Fibroblast of lung (primary cell): ENCODE measurements around the gene PPRC1. TPM values are rescaled to one million over a fixed set of nuclear protein-coding genes. Genes with fewer than 3 reads are reported as not detected.

Source experiments
- DNase-seq, 2 donors: peaks; one replicate each; pipeline versions ENCODE4 v3.0.0 to v3.0.0-alpha.2; 2010; ENCODE audit warnings: low read depth in 2 of 2
- H2AFZ ChIP-seq: 2 replicates; pipeline ENCODE4 v1.5.1; 2012; ENCODE audit warnings: low read length, control low read depth, inconsistent platforms
- H3K27ac ChIP-seq: 2 replicates; pipeline ENCODE4 v1.5.1; 2011; ENCODE audit warnings: low read length, control low read depth; ENCODE audit not compliant: insufficient read depth
- H3K27me3 ChIP-seq: 2 replicates; pipeline ENCODE4 v1.5.1; 2011; ENCODE audit warnings: mild to moderate bottlenecking, low read length; ENCODE audit not compliant: control insufficient read depth, insufficient read depth
- H3K36me3 ChIP-seq: 2 replicates; pipeline ENCODE4 v1.5.1; 2011; ENCODE audit warnings: low read length; ENCODE audit not compliant: control insufficient read depth, insufficient read depth
- H3K4me1 ChIP-seq: 2 replicates; pipeline ENCODE4 v1.5.1; 2011; ENCODE audit warnings: low read length; ENCODE audit not compliant: control insufficient read depth, insufficient read depth; ENCODE audit errors: extremely low read depth
- H3K4me2 ChIP-seq: 2 replicates; pipeline ENCODE4 v1.5.1; 2011; ENCODE audit warnings: low read length, control low read depth; ENCODE audit not compliant: insufficient read depth; ENCODE audit errors: extremely low read depth
- H3K4me3 ChIP-seq, 4 experiments: fragments of 200-600 bp in 1 of 4; sonication (generic) in 1 of 4; replicated peaks in 1 of 4; 2 replicates each; pipeline ENCODE4 v1.5.1; 2011 to 2016; ENCODE audit warnings: low read length in 4 of 4, low read depth in 3 of 4, mild to moderate bottlenecking in 3 of 4, control low read depth in 2 of 4, inconsistent platforms in 1 of 4, mixed read lengths in 1 of 4; ENCODE audit not compliant: insufficient read depth in 1 of 4; ENCODE audit errors: control extremely low read depth in 1 of 4
- H3K79me2 ChIP-seq: 2 replicates; pipeline ENCODE4 v1.5.1; 2012; ENCODE audit warnings: mild to moderate bottlenecking, low read length, inconsistent platforms; ENCODE audit not compliant: control insufficient read depth, insufficient read depth
- H3K9ac ChIP-seq: 2 replicates; pipeline ENCODE4 v1.5.1; 2011; ENCODE audit warnings: mild to moderate bottlenecking, low read length, control low read depth; ENCODE audit not compliant: insufficient read depth
- H3K9me3 ChIP-seq: 2 replicates; pipeline ENCODE4 v1.5.1; 2012; ENCODE audit warnings: low read depth, low read length; ENCODE audit not compliant: control insufficient read depth, insufficient read depth
- H4K20me1 ChIP-seq: 2 replicates; pipeline ENCODE4 v1.5.1; 2011; ENCODE audit warnings: low read length; ENCODE audit not compliant: control insufficient read depth, insufficient read depth; ENCODE audit errors: extremely low read depth
- EZH2 ChIP-seq: IDR thresholded peaks from 2 replicates; pipeline ENCODE4 v1.5.1; 2012; ENCODE audit warnings: low read length, control low read depth, mild to moderate bottlenecking; ENCODE audit errors: missing control alignments
- polyA plus RNA-seq, 2 donors: library from polyadenylated mRNA; depleted of rRNA in 1 of 2; stranded (reverse) in 1 of 2; unstranded in 1 of 2; fragments of >200 nt; gene quantifications; 2 replicates each; pipeline ENCODE4 v1.2.1, GENCODE V29; 2011 to 2012; ENCODE audit warnings: missing spikeins in 1 of 2
- total RNA-seq: library from RNA; depleted of rRNA; stranded (reverse); fragments of >200 nt; gene quantifications from 2 replicates; pipeline ENCODE4 v1.2.1, GENCODE V29; 2014
- TF ChIP-seq, protein P1 (sequence below), 2 donors: IDR thresholded peaks in 1 of 2; conservative IDR thresholded peaks in 1 of 2; 1 replicate in 1 of 2; 2 replicates in 1 of 2; pipeline ENCODE4 v1.5.1; 2011 to 2012; ENCODE audit warnings: low read length in 2 of 2, control low read depth in 1 of 2, inconsistent platforms in 1 of 2, low read depth in 1 of 2, mild to moderate bottlenecking in 1 of 2

PPRC1 gene
- total and polyA plus RNA-seq, 2 donors (not counting 1 experiment from before 2014, with no cell fraction given) = 9.9 to 13.5 TPM

DNA sequence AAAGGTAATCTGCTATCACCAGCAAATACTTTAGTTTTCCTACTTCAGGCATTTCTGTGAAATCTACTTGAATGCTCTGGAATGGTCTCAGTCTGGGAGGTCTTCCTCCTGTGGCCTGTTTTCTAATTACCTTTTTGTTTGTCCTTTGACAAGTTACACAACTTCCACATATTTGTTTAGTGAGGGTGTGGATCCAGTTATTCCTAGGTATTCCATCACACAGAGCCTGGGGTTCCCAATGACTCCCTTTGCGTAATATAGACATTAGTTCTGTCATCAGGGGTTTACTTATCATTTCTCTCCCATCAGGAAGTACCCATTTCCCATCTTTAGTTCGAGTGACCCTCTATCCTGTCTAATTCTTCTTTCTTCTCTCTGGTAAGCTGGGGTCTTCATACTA is 65.2 kb downstream of the PPRC1 start:
- DNase-seq = no peak
- Histone ChIP-seq H3K4me1 (no peaks in the 10 kb centered on the region), H3K27me3 (no peaks in the 10 kb centered on the region), H3K9me3 (no peaks in the 10 kb centered on the region), H3K79me2 (no peaks in the 10 kb centered on the region), H3K4me3 (no peak overlapping the region), H3K9ac (no peak overlapping the region), H3K4me2 (no peak overlapping the region), H3K27ac (no peak overlapping the region), H4K20me1 (no peaks in the 10 kb centered on the region), H3K36me3 (no peaks in the 10 kb centered on the region), H2AFZ (no peak overlapping the region)
- no peak for TF ChIP-seq EZH2
- TF ChIP-seq, protein P1, sequence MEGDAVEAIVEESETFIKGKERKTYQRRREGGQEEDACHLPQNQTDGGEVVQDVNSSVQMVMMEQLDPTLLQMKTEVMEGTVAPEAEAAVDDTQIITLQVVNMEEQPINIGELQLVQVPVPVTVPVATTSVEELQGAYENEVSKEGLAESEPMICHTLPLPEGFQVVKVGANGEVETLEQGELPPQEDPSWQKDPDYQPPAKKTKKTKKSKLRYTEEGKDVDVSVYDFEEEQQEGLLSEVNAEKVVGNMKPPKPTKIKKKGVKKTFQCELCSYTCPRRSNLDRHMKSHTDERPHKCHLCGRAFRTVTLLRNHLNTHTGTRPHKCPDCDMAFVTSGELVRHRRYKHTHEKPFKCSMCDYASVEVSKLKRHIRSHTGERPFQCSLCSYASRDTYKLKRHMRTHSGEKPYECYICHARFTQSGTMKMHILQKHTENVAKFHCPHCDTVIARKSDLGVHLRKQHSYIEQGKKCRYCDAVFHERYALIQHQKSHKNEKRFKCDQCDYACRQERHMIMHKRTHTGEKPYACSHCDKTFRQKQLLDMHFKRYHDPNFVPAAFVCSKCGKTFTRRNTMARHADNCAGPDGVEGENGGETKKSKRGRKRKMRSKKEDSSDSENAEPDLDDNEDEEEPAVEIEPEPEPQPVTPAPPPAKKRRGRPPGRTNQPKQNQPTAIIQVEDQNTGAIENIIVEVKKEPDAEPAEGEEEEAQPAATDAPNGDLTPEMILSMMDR (conservative IDR thresholded peaks at IDR 0.05 in 1 of 2, IDR thresholded peaks at IDR 0.05 in 1 of 2; ENCODE audit: low read depth in 1 of 2, low read length in 2 of 2) = no peak

Other genes starting within 250 kb of the PPRC1 start
- gene ARMH3, start 76.9 kb upstream of the PPRC1 start, total RNA-seq = 8.5 and 14.5 TPM in 2 replicates
- gene ARMH3, start 76.9 kb upstream of the PPRC1 start, polyA plus RNA-seq = 16.4 and 20.5 TPM in 2 replicates
- 28.5 and 30.1 TPM in 2 replicates for gene HPS6, start 67.7 kb upstream of the PPRC1 start, total RNA-seq
- 8.0 and 9.4 TPM in 2 replicates for gene HPS6, start 67.7 kb upstream of the PPRC1 start, polyA plus RNA-seq
- 39.5 and 45.1 TPM in 2 replicates for gene LDB1, start 12.7 kb upstream of the PPRC1 start, total RNA-seq
- 41.6 and 50.6 TPM in 2 replicates for gene LDB1, start 12.7 kb upstream of the PPRC1 start, polyA plus RNA-seq
- gene NOLC1, start 19.3 kb downstream of the PPRC1 start, total RNA-seq = 16.5 and 23.4 TPM in 2 replicates
- 64.7 and 105 TPM in 2 replicates for gene NOLC1, start 19.3 kb downstream of the PPRC1 start, polyA plus RNA-seq
- gene ELOVL3, start 93.3 kb downstream of the PPRC1 start, total RNA-seq = 0.26 and 0.66 TPM in 2 replicates
- 0.24 and 0.27 TPM in 2 replicates for gene ELOVL3, start 93.3 kb downstream of the PPRC1 start, polyA plus RNA-seq
- gene PITX3, start 108.5 kb downstream of the PPRC1 start, total RNA-seq = not detected in 2 replicates
- not detected in 2 replicates for gene PITX3, start 108.5 kb downstream of the PPRC1 start, polyA plus RNA-seq
- 14.4 and 24.6 TPM in 2 replicates for gene GBF1, start 112.5 kb downstream of the PPRC1 start, total RNA-seq
- 24.1 and 31.6 TPM in 2 replicates for gene GBF1, start 112.5 kb downstream of the PPRC1 start, polyA plus RNA-seq